HG02981 (cell line): ENCODE measurements around the gene ERC2.
"Not testable (repeated sequence)": the region's sequence is repeated elsewhere in the genome, so short reads cannot be mapped to it uniquely, and the experiment has no call there.

Experiments
- ATAC-seq: cut with Tn5 transposase; IDR thresholded peaks from one replicate; pipeline ENCODE4 v1.9.1; 2021; ENCODE audit warnings: mild to moderate bottlenecking, moderate library complexity; ENCODE audit not compliant: unreplicated experiment

Gene ERC2

GRCh38 chr3:55523471-55523870 lies 944.8 kb downstream of the ERC2 start:
- no peak for ATAC-seq

- no peak for ATAC-seq
These were observed 946.4 kb downstream of the ERC2 start for GRCh38 chr3:55521738-55522421.

DNA sequence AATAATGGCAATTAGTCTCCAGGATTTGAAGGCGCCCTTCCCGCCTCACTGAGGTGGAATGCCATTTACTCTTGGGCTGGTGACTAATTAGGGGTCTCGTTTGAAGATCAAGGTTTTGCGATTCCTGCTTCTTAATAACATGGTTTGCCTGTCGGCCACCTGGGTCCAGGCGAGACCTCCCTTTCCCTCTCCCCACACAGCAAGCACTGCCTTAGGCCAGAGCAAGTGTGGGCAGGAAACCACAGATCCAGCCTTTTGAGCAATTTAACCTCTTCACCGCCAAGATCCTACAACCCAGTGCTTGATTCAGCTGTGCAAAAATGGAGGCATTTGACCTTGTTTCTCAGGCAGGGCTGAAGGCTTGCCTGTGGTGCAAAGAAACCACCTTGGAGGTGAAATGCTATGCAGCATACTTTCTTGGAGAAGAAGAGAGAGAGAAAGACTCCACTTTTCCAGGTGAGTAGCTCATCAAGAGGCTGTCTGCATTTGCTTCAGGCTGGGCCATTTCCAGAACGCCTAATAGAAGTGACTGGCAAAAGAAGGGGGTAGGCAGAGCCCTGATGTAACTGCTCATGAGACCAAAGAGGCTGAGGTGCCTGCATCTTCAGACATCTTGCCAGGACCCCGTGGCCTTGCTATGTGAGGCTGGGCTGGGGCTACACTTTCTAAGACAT lies 947.1 kb downstream of the ERC2 start:
- no peak for ATAC-seq

DNA sequence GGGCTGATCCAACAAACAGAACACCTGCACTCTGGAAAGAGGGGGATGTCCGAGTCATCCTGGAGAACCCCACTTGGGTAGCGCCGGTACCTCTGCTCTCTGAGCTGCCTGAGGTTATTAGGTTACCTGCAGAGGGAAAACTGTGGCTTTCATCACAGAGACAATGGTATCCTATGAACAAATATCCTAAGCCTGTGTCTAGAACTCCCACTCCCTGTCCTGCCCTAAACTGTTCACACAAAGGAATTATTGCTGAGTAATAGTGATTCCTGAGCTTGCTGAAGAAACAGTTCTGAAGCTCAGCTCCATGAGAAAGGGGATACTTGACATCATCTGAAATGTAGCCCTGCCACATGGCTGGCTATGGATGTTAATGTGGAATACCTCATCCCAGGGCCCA lies 949.2 kb downstream of the ERC2 start:
- ATAC-seq: no peak

- no peak for ATAC-seq
These were observed 949.8 kb downstream of the ERC2 start for GRCh38 chr3:55518451-55518850.

GRCh38 chr3:55516392-55517030 lies 951.8 kb downstream of the ERC2 start:
- ATAC-seq: no peak

- no peak for ATAC-seq
These were observed 952.6 kb downstream of the ERC2 start for GRCh38 chr3:55515550-55516246.

DNA sequence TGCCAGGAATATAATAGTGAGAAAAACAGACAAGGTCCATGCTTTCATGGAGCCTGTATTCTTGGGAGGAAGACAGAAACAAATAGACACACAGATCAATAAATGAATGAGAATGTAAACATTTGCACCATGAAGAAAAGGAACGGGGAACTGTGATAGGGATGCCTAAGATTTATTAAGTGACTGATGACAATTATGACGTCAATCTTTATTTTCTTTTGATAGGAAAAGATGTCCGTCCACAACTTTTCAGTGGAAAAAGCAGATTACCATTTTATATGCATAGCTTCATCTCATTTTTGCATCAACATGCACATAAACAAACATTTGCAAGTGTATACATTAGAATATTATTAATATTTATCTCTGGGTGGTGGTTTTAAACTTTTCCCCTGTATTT lies 953.3 kb downstream of the ERC2 start:
- no peak for ATAC-seq

DNA sequence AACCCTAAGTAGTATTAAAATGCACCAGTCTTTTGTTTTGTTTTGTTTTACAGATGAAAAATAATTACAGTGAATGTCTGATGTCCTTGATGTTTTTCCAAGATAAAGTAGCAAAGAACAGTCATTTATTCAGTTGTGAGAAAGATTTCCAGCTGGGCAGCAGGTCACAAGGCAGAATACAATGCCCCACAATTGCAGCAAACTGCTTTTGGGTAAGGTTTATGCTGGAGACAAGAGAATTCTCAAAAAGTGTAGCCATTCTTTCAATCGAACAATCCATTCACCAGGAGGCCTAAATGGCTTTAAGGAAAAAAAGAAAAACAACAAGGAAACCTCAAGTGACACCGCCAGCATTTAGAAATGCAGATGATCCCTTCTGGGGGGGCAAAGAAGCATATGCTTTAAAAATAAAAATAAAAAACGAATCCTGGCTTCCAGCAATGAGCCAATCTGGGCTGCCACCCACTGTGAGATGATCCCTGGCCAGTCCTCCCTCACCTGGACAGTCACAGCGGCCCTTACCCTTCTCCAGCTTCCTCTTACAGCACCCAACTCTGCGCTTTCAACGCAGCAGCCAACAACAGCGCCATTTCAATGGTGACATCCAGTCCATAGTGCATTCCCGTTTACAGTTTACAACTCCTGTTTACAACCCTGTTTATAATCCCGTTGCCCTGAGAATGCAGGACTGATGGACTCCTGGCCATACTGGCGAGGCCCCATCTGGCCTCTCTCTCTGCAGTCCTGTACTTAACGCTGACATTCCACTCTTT lies 955.5 kb downstream of the ERC2 start:
- no peak for ATAC-seq

DNA sequence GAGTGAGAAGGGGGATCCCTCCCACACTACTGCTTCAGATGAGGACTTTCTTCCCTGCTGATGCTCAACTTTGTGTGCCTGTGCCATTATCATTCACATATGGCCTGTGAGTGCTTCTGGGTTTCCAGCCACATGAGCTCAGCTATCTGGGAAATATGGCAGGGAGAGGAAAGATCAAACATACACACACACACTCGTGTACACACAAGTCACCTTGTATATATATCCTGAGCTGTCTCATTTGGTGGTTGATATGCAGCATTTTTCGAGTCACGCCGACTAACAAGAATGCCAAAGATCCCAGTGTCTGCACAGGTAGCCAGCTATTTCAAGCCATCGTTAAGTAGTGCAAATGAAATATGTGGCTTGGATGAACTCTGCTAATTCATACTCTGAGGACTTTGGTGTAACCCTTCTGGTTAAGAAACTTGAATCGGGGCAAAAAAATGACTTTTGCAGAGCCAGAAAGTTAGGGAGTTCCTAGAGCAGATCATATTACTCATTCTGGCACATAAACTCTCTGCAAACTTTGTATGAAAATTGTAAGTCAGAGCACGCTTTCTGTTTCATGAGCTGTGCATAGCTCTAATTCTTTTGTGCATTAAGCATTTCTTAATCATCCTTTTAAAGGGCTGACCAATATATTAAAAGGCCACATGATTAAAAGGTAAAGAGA lies 956.2 kb downstream of the ERC2 start:
- no peak for ATAC-seq

DNA sequence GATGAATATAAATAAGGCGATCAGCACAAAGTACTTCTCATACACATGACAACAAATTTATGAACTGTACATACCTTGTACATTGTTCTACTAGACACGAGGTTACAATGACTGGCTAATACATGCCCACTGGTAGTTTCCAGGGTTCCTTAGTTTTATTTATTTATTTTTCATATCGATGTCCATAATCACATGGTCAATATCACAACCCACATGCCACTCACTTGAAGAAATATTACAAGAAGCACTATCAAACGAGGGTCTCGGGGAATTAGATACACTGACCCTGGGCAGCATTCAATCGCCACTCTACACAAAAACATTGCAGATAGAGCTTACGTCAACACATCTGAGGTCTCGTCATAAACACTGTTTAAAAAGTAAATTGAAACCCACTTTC lies 959.9 kb downstream of the ERC2 start:
- ATAC-seq: no peak

GRCh38 chr3:55507808-55508207 lies 960.5 kb downstream of the ERC2 start:
- ATAC-seq: no peak

- no peak for ATAC-seq
These were observed 962.5 kb downstream of the ERC2 start for GRCh38 chr3:55505776-55506175.

- not testable (repeated sequence) for ATAC-seq
These were observed 963.2 kb downstream of the ERC2 start for GRCh38 chr3:55505102-55505501.

DNA sequence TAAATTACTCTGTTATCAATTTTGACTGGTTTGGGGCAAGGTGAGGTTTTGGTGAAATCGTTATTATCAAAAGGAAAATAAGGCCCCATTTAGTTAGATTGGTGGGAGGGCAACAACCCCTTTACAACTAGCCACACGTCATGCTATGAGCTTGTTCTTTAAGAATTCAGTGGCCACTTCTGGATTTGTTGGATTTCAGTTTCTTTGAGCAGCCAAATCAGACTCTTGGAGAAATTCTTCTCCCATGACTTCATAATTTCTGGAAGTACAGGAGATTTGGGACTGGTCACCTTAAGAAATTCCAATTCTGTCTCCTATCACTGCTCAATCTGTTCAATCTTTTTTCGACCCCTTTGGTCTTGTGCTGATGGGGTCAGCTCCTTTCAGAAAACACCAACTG lies 966.4 kb downstream of the ERC2 start:
- no peak for ATAC-seq

DNA sequence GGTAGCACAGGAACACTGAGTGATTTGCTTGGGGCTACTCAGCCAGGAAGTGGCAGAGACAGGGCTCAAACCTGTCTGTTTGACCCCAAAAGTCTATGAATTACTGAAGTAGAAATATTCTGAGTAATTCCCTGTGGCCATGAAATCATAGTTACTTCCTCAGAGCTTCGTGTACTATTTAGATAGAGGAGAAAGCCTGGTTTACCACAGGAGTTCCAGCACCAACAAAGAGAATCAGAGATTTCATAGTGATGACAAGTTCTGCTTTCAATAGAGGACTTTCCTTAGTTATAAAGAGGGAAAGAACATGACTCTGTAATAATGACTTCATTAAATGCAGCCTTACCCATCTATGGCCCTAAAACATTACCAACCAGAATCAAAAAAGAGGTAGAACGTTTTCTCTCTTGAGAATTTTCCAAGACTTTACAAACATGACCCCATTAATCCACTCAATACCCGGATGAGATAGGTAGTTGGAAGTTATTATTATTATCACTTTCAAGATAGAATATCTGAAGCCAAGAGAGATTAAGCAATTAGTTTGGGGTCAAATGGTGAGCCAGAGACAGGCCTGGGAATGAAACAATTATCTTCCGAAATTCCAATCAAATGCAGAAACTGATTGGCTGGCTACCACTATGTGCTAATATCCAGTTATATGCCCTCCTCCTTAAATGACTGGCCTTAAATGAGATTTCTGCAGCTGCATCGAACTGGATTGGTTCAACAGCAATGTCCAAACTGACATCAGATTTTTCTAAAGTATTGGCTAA lies 967.5 kb downstream of the ERC2 start:
- ATAC-seq: no peak

DNA sequence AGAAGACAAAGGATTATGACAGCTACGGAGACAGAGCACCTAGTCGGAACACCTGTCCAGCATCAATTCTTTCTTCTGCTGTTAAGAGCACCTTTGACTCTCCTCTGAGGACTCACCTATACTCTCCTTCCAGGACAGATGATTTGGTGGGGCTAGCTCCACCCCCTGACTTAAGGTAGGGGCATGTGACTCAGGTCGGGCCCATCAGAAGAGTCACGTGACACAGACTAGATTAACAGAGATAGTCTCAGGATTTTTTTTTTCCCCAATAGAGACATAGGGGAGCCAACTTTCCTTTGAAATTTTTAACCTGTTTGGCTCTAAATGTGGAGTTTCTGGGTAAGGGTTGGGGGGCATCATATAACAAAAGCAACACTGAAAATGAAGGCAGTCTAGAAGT lies 969.7 kb downstream of the ERC2 start:
- no peak for ATAC-seq

- ATAC-seq: no peak
These were observed 971.0 kb downstream of the ERC2 start for GRCh38 chr3:55497250-55497649.

GRCh38 chr3:55494976-55495375 lies 973.3 kb downstream of the ERC2 start:
- ATAC-seq: no peak

- no peak for ATAC-seq
These were observed 975.3 kb downstream of the ERC2 start for GRCh38 chr3:55492976-55493375.
